Sigmoid colon (tissue), 7 donors: ENCODE data around the gene FAM83G. TPM values are rescaled to one million over a fixed set of nuclear protein-coding genes. Genes with fewer than 3 reads are reported as not detected.

Experiments
- DNase-seq: peaks from one replicate; pipeline ENCODE4 v3.0.0-alpha.2; 2019
- H3K27ac ChIP-seq, 4 donors: fragments of 200-600 bp; sonication (generic); one replicate each; pipeline ENCODE4 v1.5.1; 2016 to 2019; ENCODE audit warnings: mild to moderate bottlenecking in 1 of 4
- H3K27me3 ChIP-seq, 3 donors: fragments of 200-600 bp; sonication (generic); one replicate each; pipeline ENCODE4 v1.5.1; 2019; ENCODE audit warnings: mild to moderate bottlenecking in 1 of 3
- H3K36me3 ChIP-seq, 4 donors: fragments of 200-600 bp; sonication (generic); one replicate each; pipeline ENCODE4 v1.5.1; 2016 to 2019
- H3K4me1 ChIP-seq, 4 donors: fragments of 200-600 bp; sonication (generic); one replicate each; pipeline ENCODE4 v1.5.1; 2017 to 2019
- H3K4me3 ChIP-seq, 4 donors: fragments of 200-600 bp; sonication (generic); one replicate each; pipeline ENCODE4 v1.5.1; 2017 to 2019; ENCODE audit warnings: mild to moderate bottlenecking in 2 of 4, moderate library complexity in 1 of 4
- H3K9me3 ChIP-seq, 4 donors: fragments of 200-600 bp in 3 of 4; sonication (generic) in 3 of 4; one replicate each; pipeline versions ENCODE4 v1.5.1 to v1.6.1; 2013 to 2019
- EP300 ChIP-seq, 4 donors: sonication (generic); formaldehyde crosslinking; IDR thresholded peaks; one replicate each; pipeline ENCODE4 v1.6.1; 2017; ENCODE audit warnings: antibody characterized with exemption in 4 of 4
- POLR2A ChIP-seq, 2 donors: fragments of 450-650 bp; IDR thresholded peaks; one replicate each; pipeline ENCODE4 v1.6.1; 2016; ENCODE audit warnings: antibody characterized with exemption in 2 of 2, mild to moderate bottlenecking in 2 of 2, moderate library complexity in 2 of 2
- POLR2AphosphoS5 ChIP-seq, 4 donors: sonication (generic); formaldehyde crosslinking; IDR thresholded peaks; one replicate each; pipeline ENCODE4 v1.6.1; 2017; ENCODE audit warnings: antibody characterized with exemption in 4 of 4
- WGBS, 2 donors: extraction: QIAGEN DNeasy Blood & Tissue Kit; methylation state at CpG; one replicate each; pipeline ENCODE4 v1.1.7; 2013; 5-methylcytosine and 5-hydroxymethylcytosine counted together
- intact Hi-C: fragments of 100-400 bp; cut with DNase I; formaldehyde crosslinking; loops from one replicate; pipeline ENCODE4 v1.15.1; 2023
- polyA plus RNA-seq, 3 donors: library from polyadenylated mRNA; stranded (reverse); fragments of 200-250 nt; gene quantifications; one replicate each; pipeline ENCODE4 v1.2.3, GENCODE V29; 2013
- total RNA-seq, 4 donors: library from RNA; depleted of rRNA; stranded (reverse); fragments of >200 nt; gene quantifications; one replicate each; pipeline ENCODE4 v1.1.0, GENCODE V29; 2016
- TF ChIP-seq, protein P1 (sequence below), 4 experiments: fragments of 450-650 bp in 3 of 4; fragments of 200-600 bp in 1 of 4; IDR thresholded peaks; one replicate each; pipeline ENCODE4 v1.5.1; 2016 to 2019; ENCODE audit warnings: antibody characterized with exemption in 4 of 4, mild to moderate bottlenecking in 3 of 4, moderate library complexity in 2 of 4
- donor health status: healthy with polysubstance abuse.
- donor health status: Bipolar disorder and iron deficiency.
- donor health status: healthy.

The FAM83G gene
- total and polyA plus RNA-seq, 7 donors = 2.3 to 23.8 (median 2.9) TPM

DNA sequence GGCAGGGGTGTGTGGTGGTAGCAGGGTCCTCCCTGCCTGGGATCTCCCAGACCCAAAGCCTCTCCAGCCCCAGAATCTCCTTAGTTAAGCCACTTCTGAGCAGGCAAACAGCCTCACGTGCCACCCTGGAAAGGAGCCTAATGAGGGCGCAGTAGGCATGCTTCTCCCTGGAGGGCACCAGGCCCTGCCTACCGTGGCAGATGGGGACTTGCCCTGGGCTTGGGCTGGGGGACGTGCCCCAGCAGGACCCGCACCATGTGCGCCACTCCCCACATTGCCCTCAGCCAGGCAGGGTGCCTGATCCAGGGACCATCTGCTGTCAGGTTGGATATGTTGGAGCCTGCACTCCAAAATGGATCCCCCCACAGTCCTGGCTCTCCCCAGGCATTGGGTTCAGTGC lies 14.2 kb downstream of the FAM83G start:
- TF ChIP-seq EP300 (IDR thresholded peaks at IDR 0.05) (no peak), POLR2AphosphoS5 (IDR thresholded peaks at IDR 0.05) (no peak), POLR2A (IDR thresholded peaks at IDR 0.05) (no peak)
- TF ChIP-seq, protein P1, sequence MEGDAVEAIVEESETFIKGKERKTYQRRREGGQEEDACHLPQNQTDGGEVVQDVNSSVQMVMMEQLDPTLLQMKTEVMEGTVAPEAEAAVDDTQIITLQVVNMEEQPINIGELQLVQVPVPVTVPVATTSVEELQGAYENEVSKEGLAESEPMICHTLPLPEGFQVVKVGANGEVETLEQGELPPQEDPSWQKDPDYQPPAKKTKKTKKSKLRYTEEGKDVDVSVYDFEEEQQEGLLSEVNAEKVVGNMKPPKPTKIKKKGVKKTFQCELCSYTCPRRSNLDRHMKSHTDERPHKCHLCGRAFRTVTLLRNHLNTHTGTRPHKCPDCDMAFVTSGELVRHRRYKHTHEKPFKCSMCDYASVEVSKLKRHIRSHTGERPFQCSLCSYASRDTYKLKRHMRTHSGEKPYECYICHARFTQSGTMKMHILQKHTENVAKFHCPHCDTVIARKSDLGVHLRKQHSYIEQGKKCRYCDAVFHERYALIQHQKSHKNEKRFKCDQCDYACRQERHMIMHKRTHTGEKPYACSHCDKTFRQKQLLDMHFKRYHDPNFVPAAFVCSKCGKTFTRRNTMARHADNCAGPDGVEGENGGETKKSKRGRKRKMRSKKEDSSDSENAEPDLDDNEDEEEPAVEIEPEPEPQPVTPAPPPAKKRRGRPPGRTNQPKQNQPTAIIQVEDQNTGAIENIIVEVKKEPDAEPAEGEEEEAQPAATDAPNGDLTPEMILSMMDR (IDR thresholded peaks at IDR 0.05) = no peak
- 89 to 95% methylated on average over 6 of the region's 6 CpGs for WGBS, 2 donors
- Histone ChIP-seq H3K4me3 (no peak overlapping the region), H3K27me3 (no peaks in the 10 kb centered on the region), H3K4me1 (no peaks in the 10 kb centered on the region), H3K27ac (no peak overlapping the region), H3K36me3 (no peaks in the 10 kb centered on the region), H3K9me3 (peaks cover 0 to under 1% (median under 1%) of the 10 kb centered on the region in 4 donors)
- intact Hi-C loops = no loop called here
- DNase-seq = no peak

DNA sequence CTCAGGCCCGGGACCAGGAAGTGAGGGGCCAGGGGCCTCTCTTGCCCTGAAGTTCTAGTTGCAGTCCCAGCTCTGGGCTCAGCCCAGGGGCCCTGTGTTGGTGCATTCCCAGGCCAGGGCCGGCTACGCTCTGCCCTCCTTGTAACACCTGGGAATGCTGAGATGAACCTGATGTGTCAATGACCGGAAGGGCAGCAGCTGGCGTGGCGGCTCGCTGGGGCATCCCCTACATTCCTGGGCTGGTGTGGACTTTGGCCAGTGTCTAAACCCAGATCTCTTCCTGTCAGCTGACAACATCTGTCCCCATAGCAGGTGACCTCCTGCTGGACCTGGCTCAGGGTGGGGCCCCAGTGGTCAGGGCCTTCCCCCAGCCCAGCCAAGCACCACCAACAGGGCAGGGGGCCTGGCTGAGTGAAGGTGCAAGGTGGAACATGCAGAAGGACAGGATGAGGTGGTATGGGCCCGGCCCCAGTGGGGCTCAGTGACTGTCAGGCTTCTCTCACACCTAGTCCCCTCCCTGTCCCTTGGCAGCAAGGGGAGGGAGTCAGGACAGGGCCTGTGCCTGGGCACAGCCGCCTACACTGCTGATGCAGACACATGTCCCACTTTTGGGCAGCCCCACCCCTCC lies 15.9 kb downstream of the FAM83G start:
- H3K27me3 ChIP-seq = no peaks in the 10 kb centered on the region
- 28 to 74% methylated on average over 9 of the region's 9 CpGs for WGBS, 2 donors
- no peaks in the 10 kb centered on the region for H3K4me1 ChIP-seq
- H3K9me3 ChIP-seq = no peaks in the 10 kb centered on the region
- no peak overlapping the region for H3K27ac ChIP-seq
- intact Hi-C loops = no loop called here
- H3K36me3 ChIP-seq = no peaks in the 10 kb centered on the region
- DNase-seq = no peak
- H3K4me3 ChIP-seq = no peak overlapping the region
- TF ChIP-seq POLR2A (IDR thresholded peaks at IDR 0.05) = no peak
- TF ChIP-seq POLR2AphosphoS5 (IDR thresholded peaks at IDR 0.05) = peak in 1 of 4 donors; percentile 8
- TF ChIP-seq, protein P1 (IDR thresholded peaks at IDR 0.05) = no peak
- TF ChIP-seq EP300 (IDR thresholded peaks at IDR 0.05) = no peak

DNA sequence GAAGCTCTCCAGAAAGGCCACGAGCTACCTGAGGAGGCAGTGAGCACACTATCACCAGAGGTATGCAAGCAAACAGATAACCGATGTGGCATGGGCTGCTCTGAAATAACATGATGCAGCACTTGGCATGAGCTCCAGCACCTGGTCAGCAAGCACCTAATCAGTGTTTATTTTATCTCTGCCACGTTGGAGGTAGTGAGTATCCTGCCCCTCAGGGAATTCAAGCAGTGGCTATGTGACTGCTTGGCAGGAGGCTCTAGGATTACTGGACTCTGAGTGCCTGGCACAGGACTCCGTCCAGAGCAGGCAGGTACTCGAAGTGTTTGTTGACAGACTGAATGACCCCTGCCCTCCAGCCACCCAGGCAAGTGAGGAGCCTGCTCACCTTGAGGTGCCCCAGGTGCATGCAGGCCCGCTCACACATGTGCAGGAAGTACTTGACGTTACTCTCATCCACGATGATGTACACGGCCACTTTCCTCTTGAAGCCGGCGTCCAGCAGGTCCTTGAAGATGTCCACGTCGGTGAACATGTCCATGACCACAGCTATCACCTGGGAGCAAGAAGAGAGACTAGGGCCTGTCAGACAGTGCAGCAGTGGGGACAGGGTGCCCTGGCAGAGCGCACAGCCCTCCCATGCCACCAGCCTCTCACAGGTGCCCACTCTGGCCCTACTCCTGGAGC lies 16.6 kb downstream of the FAM83G start:
- TF ChIP-seq POLR2A (IDR thresholded peaks at IDR 0.05) (no peak), EP300 (IDR thresholded peaks at IDR 0.05) (no peak), POLR2AphosphoS5 (IDR thresholded peaks at IDR 0.05) (no peak)
- TF ChIP-seq, protein P1 (IDR thresholded peaks at IDR 0.05) = no peak
- 66 to 83% methylated on average over 14 of the region's 14 CpGs for WGBS, 2 donors
- intact Hi-C loops = no loop called here
- no peak overlapping the region for H3K4me3 ChIP-seq
- H3K4me1 ChIP-seq = no peaks in the 10 kb centered on the region
- H3K27me3 ChIP-seq = no peaks in the 10 kb centered on the region
- H3K9me3 ChIP-seq = no peaks in the 10 kb centered on the region
- DNase-seq = no peak
- no peaks in the 10 kb centered on the region for H3K36me3 ChIP-seq
- no peak overlapping the region for H3K27ac ChIP-seq

DNA sequence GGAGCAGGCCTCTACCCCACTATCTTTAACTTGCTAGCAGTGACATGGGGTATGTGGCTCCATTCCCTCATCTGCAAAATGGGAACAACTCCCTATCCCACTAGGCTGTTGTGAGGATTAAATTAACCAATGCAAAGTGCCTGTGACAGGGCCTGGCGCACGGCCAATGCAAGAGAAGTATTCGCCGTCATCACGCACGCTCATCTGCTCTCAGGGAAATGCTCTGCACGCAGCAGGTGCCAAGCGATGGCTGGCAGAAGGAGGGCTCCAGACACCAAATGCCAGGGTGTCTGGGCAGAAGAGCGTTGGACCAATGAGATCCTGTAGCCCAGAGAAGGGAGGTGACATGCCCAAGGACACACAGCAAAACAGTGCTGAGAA lies 17.3 kb downstream of the FAM83G start:
- Histone ChIP-seq H3K4me1 (no peaks in the 10 kb centered on the region), H3K27ac (no peak overlapping the region), H3K27me3 (no peaks in the 10 kb centered on the region), H3K4me3 (no peak overlapping the region), H3K36me3 (no peaks in the 10 kb centered on the region), H3K9me3 (no peaks in the 10 kb centered on the region)
- intact Hi-C loops = no loop called here
- TF ChIP-seq POLR2A (IDR thresholded peaks at IDR 0.05) (no peak), POLR2AphosphoS5 (IDR thresholded peaks at IDR 0.05) (no peak), EP300 (IDR thresholded peaks at IDR 0.05) (no peak)
- TF ChIP-seq, protein P1 (IDR thresholded peaks at IDR 0.05) = no peak
- DNase-seq = no peak
- 96% methylated on average over 9 of the region's 9 CpGs for WGBS, 2 donors
